GM12865 (cell line): ENCODE data around the gene LURAP1L.
"Not testable (repeated sequence)": the region's sequence is repeated elsewhere in the genome, so short reads cannot be mapped to it uniquely, and the experiment has no call there.

Source experiments
- DNase-seq: peaks from one replicate; pipeline ENCODE4 v3.0.0; 2010; ENCODE audit warnings: low read depth
- H3K4me3 ChIP-seq: 2 replicates; pipeline ENCODE4 v1.5.1; 2011; ENCODE audit warnings: mild to moderate bottlenecking, low read depth, low read length, control low read depth
- TF ChIP-seq, protein P1 (sequence below): IDR thresholded peaks from 2 replicates; pipeline ENCODE4 v1.5.1; 2011; ENCODE audit warnings: low read length, control low read depth, low read depth, inconsistent platforms; ENCODE audit not compliant: insufficient read depth; ENCODE audit errors: missing control alignments

Gene LURAP1L

GRCh38 chr9:12862611-12863410 is 88.0 kb downstream of the LURAP1L start:
- no peak for DNase-seq
- TF ChIP-seq, protein P1, sequence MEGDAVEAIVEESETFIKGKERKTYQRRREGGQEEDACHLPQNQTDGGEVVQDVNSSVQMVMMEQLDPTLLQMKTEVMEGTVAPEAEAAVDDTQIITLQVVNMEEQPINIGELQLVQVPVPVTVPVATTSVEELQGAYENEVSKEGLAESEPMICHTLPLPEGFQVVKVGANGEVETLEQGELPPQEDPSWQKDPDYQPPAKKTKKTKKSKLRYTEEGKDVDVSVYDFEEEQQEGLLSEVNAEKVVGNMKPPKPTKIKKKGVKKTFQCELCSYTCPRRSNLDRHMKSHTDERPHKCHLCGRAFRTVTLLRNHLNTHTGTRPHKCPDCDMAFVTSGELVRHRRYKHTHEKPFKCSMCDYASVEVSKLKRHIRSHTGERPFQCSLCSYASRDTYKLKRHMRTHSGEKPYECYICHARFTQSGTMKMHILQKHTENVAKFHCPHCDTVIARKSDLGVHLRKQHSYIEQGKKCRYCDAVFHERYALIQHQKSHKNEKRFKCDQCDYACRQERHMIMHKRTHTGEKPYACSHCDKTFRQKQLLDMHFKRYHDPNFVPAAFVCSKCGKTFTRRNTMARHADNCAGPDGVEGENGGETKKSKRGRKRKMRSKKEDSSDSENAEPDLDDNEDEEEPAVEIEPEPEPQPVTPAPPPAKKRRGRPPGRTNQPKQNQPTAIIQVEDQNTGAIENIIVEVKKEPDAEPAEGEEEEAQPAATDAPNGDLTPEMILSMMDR: no peak
- no peak overlapping the region for H3K4me3 ChIP-seq

GRCh38 chr9:12863618-12864017 is 88.8 kb downstream of the LURAP1L start:
- DNase-seq: no peak
- H3K4me3 ChIP-seq: no peak overlapping the region
- TF ChIP-seq, protein P1: no peak

- not testable (repeated sequence) for DNase-seq, H3K4me3 ChIP-seq
Measured at GRCh38 chr9:12865380-12865779, 90.6 kb downstream of the LURAP1L start.
